ENCODE data around the gene FRMD1.
"Not testable (repeated sequence)": the region's sequence is repeated elsewhere in the genome, so short reads cannot be mapped to it uniquely, and the experiment has no call there.

FRMD1 gene

DNA sequence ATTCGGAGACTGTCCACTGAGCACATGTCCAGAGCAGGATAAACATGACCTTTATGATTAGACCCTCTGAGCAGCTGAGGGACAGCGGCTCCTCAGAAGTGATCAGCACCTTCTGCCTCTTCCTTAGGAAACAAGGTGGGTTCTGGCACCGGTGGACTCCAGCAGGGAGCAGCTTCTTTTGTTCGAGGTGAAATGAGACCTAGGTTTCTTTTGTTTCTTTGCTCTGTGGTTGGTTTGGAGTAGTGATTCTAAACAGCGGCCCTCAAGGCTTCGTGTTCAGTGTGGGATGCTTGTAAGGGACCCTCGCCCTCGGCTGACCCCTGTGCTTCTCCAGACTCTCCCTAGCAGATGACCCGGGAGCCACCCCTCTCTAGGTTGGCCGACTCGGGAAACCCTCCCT, 14.6 kb upstream of the FRMD1 start:
- DNase-seq: no peak

DNA sequence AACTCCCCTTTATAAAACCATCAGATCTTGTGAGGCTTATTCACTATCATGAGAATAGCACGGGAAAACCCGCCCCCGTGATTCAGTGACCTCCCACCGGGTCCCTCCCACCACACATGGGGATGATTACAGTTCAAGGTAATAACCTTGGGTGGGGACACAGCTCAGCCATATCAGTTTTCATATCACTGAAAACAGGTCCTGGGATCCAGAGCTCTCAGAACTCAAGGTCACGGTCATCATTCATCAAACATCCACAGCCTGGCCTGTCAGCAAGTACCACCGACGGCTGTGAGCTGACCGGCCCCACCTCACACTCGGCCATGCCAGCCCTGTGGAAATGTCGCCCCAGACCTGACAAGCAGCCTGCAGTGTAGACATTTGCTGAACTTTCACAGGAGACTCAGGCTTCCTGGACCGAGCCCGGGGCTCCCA, 14.1 kb upstream of the FRMD1 start:
- no peak for DNase-seq

DNA sequence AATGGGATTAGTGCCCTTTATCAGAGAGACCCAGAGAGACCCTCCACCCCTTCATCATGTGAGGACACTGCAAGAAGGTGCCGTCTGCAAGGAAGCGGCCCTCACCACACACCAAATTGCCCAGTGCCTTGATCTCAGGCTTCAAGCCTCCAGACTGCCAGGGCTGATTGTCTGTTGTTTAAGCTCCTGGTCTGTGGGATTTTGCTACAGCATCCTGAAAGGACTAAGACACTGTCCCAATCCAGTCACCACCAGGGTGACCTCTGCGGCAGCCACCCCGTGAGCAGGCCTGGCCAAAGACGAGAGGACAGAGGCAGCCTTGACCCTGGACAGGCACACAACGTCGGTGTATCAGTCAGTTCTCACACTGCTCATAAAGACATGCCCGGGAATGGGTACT, 13.5 kb upstream of the FRMD1 start:
- no peak for DNase-seq

DNA sequence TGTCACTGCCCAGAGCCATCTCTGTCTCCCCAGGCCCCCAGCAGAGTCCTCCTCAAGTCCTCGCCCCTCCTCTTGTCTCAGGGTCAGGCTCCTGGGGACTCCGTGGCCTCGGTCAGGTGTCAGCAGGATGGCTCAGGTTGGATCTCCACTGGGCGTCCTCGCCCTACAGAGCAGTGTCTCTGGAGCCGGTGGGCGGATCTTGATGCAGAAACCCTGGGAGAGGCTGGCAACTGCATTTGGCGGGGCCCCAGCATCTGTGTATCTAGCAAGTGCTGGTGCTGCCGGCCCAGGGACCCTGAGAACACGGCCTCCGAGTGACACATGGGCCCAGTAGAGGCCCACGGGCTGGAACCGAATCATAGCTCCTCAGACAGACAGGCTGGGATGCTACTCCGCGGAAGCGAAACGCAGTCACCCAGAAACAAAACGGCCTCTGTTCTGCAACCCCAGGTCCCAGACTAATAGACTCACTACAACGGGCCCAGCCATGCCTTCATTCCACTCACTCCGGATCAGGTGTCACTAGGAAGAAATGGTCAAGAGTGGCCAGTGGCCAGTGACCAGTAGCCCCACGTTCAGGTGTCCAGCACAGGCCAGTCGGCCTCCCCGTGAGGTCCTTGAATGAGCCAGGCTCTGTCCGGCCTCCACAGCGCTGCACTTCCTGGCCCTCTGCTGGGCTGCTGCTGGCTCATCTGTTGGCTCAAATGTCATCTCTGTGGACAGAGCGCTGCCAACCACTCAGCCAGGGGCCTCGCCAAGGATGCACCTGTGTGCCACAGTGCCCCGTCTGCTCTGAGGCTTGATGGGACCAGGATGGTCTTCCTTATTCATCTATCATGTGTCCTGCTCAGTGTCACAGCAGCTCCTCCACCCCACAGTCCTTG, 12.6 kb upstream of the FRMD1 start:
- no peak for DNase-seq

DNA sequence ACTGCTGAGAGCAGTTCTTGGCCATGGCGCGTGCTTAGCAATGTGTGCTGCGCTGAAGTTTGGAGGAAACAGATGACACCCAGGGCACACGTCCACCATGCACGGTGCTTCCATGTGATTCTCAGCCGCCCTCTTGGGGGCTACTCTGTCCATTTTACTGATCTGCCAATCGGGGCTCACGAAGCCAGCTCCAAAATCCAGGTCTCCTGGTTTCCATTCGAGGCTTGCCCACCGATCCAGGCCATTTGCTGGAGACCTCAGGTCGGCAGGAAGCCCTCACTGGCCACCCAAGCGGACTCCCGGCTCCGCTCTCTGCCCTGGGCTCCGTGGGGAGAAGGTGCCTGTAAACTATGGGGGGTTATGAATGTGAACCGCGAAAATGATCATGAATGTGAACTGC, 11.7 kb upstream of the FRMD1 start:
- no peak for DNase-seq

DNA sequence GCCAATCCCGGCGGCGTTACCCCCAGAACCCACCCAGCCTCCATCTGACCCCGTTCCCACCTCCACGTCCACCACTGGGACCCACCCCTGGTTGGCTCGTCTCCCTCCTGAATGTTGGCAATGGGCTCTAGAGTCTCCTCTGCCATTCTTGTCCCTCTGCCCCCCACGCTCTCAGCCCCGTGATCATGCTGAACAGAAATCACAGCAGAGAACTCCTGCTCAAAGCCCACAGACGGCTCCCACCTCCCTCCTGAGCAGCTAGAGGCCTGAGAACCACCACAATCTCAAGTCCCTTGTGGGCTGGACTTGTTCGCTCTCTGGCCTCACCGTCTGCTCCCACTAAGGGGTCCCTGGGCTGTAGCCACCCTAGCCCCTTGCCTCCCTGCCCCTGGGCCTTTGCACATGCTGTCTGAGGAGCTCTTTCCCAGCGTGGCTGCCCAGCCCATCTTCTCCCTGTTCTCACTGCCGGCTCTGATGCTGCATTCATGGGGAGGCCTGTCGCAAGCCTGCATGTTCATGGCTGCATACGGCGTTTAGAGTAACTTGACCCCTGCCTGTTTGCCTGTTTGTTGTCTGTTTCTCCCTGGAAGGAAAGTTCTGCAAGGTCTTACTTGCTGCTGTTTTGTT, 11.2 kb upstream of the FRMD1 start:
- DNase-seq: no peak

DNA sequence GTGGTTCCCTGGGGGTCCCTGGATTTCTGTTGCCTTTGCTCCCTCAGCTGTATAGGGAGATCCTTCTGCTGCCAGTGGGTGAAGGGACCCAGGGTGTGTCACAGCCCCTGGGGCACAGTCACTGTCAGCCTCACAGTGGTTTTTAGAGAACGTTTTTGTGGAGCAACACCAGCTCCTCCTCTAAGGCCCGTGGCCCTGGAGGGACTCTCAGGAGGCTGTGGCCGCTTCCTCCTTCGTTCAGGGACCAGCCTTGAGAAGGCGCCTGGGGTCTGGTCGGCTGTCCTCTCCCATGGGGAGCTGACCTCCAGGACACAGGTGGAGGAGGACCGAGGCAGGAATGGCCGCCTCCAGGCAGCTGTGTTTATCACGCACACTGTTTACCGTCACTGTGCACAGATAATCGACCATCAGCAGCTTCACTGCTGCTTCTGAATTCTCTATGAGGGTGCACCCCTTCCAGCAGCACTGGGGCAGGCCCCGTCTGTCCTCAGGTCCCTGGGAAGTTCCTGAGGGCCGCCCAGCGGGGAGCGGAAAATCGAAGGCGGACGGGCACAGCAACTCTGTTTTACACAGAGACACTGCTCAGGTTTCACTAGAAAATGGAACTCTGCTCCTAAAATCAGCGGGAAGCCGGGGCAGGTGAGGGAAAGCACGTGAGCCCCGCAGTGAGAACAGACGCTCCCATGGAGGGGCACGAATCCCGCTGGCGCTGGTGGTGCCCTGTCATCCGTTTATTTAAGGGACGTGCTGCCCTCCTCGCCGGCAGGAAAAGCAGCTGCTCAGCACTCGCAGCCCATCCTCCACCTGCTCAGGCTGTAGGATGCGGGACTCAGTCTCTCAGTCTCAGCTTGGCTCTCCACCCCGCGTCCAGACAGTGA, 10.4 kb upstream of the FRMD1 start:
- DNase-seq: no peak

DNA sequence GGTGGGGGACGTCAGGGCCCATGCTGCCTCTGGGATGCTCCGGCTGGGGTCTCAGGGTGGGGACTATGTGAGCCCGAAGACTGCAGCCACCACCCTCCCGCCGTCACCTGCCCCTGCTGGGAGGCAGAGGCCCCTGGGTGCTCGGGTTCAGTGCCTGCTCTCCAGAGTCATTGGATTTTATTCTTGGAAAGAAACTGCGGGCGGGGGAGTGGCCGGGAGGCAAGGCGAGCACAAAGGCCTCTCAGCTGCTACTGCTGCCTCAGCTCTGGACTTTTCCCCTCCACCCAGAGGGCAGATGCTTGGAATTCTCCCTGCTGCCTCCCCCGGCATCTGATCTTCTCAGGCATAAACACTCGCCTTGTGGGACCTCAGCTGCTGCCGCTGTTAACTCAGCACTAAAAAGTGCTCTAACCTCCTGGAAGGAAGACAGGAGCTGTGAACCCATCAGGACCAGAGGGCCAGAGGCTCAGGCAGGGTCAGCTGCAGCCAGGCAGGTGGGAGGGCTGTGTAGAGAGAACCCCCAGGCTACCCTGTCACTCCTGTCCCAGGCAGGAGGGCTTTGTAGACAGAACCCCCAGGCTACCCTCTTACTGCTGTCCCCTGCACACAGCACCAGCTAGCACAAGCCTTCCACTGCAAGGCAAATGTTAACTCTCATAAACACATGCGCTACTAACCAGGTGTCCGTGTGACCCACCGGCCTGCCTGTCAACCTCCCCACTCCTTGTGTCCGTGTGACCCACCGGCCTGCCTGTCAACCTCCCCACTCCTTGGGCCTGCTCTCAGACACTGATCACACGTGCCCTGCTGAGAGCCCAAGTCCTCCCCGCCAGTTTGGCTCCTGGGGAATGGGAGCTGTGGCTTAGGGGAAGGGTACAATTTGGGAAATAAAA, 9.4 kb upstream of the FRMD1 start:
- DNase-seq: peak; percentile 91

DNA sequence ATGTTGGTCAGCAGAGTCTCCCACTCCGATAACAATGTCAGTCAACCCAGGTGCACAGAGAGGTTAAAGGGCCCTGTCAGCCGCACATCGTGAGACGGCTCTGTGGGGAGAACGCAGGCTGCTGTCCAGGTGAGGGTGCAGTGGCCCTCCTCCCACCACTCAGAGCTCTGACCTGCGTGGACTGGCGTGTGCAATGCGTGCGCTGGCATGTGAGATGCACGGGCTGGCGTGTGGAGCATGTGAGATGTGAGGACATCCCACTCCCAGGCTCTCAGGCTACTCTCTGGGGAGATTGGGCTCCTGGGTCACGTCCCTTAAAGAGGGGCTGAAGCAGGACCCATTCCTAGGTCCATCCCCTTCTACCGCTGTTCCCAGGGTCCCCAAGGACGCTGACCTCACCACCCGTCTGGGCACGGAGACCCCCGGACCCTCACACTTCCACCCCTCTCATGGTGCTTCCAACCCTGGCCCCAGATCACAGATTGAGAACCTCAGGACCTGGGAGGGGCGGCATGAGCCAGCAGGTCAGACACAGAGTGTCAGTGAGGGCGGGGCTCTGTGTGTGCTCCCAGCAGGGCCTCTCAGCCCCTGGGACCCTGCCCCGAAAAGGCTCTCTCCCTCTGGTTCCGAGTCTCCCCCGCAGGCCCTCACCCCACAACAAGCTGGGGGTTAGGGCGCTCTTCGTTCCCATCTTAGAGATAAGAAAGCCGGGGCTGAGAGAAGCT, 8.6 kb upstream of the FRMD1 start:
- no peak for DNase-seq

DNA sequence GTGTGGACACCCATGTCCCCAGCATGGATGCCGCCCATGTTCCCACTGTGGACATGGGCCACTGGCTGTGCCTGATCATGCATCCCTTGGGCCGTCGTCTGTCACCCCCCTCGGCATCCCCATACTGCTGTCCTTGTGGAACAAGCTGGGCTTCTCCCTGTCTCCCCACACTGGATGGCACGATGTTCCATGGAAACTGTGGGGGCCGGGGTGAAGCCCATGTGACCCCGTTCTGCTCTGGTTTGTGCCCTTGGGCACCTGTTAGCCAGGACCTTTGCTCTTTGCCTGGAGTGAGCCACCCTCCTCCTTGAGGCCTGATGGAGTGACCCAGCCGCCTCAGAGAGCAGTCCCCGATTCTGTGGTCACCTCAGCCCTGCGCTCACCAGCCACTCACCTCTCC, 7.6 kb upstream of the FRMD1 start:
- no peak for DNase-seq

DNA sequence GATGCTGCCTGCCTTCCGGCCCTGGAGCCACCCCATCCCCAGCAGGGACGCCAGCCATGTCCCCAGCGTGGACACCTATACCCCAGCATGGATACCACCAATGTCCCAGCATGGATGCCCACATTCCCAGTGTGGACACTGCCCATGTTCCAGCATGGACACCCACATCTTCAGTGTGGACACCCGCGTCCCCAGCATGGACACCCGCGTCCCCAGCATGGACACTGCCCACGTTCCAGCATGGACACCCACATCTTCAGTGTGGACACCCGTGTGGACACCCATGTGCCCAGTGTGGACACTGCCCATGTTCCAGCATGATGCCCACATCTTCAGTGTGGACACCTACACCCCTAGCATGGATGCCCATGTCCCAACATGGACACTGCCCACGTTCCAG, 7.1 kb upstream of the FRMD1 start:
- no peak for DNase-seq

DNA sequence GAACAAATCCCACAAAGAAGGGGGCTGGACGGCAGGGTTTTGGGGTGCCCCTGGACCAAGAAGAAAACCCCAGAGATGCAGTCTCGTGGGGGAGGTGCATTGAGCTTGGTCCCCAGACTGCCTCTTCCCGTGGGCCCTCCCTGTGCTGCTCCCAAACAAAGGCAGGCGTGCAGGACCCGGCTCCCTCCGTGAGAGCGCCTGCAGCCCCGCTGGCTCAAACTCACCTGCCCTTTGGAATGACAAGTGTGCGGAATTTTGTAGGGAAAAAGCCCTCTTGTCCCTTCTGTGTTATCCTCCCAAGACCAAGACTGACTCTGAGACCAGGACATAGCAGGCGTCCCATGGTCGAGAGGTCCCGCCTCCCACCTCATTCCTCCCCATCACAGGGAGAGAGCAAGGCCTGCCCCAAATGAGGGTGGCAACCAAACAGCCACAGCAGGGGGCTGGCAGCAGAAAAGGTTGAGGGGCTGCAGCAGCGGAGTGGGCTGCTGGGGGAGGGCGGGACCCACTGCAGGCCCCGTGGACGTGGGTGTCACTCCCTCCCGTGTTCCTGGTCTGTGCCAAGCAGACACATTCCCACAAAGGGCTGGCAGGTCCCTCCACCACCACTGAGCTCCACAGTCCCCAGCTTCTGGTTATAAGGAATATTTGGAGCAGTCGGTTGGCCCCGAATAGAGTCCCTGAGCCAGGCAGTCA, 5.6 kb upstream of the FRMD1 start:
- no peak for DNase-seq

DNA sequence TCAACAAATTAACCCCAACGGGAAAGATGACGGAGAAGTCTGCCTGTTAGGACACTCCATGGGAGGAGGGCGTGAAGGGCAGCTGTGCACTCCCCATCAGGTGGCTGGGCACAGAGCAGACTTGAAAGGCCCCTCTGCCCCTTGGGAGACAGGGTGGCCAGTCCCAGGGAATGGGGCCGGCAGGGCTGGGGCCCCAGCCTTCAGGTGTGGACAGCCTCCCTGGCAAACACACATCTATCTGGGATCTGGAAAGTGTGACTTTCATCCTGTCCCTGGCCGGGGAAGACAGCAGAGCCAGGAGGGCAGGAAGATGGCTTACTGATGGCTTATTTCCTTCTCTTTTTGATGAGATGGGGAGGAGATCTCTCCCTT, 4.5 kb upstream of the FRMD1 start:
- no peak for DNase-seq

DNA sequence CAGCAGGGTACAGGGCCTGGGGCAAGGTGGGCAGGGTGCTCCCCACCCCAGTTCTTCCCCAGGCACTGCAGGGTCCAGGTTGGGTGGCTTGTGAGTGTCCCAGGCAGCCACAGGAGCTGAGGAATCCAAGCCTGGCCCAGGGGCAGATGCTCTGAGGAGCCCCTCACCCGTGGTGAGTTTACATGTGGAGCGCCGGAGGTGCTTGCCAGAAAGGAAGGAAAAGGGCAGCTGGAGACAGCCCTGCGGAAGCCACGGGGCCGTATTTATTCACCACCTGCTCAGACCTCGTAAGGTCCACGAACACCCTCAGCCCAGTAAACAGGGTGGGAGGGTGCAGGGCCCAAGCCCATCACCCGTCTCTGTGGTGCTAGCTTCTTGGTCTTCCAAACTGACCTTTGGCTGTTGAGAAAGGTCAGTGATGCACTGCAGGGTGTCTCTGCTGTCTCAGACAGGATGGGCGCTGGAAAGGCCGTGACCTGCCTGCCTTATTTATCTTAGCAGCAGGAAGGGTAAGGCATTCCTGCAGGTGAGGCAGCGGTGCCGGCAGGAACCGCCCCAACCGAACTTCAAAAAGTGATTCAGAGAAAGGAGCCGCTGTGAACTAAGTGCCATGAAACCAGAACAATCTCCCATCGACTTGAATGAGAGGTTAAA, 4.0 kb upstream of the FRMD1 start:
- DNase-seq: no peak

DNA sequence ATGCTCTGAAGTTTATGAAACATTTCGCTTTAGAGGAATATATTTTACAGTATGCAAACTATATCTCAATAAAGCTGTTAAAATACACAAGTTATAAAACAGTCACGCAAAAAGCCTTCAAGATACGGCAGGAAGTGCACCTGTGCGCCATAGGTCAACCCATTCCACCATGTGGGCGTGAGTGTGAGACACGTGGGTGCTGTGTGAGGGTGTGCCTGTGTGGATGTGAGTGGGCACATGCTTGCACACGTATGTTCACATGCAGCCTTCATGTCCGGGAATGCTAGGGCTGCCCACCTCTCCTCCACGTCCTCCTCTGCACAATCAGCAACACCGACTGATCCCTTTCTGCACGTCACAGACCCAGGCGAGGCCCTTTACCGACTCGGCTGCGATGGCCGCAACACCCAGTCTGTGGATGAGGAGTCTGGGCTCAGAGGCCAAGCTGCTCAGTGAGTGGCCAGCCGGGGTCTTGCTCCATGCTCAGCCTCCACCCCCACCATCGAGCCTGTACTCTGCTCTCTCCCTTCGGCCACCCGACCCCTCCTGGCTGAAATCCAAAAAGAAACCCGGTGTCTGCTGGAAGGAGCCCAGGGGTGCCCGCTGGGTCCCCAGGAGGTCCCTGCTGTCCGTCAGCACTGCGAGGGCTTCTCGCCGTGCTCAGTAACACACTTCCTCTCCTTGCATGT, 3.0 kb upstream of the FRMD1 start:
- no peak for DNase-seq

DNA sequence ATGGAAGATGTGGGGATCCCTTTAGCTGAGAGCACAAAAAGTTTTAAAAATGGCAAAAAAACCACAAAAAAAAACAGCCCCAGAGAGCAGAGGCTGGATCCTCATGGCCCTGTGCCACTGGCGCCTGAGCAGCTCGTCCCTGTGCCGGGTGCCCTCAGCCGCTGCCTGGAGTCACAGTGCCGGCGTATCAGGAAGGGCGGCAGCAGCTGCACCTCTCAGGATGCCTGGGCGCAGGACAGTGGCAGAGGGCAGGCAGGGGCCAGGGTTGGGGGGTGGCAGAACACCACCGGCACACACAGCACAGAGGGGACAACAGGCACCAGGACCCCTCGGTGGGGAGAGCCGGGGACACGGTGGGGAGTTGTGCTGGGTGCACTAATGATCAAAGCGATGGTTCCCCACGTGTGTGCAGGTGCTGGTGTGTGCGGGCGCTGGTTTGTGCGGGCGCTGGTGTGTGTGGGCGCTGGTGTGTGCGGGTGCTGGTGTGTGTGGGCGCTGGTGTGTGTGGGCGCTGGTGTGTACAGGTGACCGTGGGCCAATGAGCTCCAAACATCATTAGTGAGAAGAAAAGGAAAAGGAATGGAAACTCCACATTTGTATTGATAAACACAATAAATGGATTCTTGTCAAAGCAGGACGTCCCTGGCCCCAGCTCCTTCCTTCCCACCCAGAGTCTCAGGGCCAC, 1.5 kb upstream of the FRMD1 start:
- DNase-seq: no peak

DNA sequence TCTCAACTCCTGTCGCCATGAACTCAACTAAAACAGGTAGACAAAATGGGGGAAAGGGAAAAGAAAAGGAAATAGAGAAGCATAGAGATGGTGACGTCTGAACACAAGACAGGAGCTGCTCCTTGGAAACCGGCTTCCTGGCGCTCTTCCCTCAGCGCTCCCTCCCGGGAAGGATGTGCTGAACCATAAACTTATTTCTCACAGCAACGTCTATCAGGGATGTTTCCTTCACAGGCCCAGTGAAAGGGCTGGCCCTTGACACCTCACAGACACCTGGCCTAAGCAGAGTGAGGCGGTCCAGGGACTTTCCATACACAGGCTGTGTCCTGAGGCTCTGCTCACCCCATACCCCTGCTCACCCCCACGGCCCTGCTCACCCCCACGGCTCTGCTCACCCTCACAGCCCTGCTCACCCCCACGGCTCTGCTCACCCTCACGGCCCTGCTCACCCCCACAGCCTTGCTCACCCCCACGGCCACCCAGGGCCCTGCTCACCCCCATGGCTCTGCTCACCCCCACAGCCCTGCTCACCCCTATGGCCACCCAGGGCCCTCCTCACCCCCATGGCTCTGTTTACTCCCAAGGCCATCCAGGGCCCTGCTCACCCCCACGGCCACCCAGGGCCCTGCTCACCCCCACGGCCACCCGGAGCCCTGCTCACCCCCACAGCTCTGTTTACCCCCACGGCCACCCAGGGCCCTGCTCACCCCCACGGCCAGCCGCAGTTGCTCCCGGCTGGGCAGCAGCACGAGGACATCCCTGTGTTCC, 653 bp downstream of the FRMD1 start:
- DNase-seq: peak; percentile 38

DNA sequence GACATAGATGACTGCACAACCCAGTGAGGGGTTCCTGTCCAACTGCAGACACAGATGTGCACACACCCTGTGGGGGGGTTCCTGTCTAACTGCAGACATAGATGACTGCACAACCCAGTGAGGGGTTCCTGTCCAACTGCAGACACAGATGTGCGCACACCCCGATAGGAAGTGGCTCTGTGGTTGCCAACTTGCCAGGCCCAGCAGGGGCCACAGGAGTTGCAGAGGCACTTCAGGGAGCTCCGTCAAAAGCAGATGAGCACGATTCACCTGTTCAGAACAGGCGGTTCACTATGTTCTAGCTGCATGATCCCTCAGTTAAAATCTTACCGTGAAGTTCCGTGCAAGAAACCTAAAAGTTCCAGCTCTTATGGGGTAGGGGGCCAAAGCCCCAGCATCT, 1.6 kb downstream of the FRMD1 start:
- DNase-seq: not testable (repeated sequence)

DNA sequence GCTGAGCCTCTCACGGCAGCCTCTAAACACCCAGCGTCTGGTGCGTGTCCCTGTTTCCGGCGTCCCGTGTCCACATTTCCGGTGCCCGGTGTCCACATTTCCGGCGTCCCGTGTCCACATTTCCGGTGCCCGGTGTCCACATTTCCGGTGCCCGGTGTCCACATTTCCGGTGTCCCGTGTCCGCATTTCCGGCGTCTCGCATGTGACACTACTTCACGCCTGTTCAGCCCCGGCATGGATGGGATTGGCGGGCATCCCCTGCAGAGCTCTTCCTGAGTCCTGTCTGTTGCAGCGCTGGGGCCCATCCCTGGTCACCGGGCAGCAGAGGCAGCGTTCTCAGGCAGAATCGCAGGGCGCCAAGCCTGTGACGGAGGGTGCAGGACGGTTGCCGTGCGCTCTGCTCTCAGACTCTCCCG, 3.2 kb downstream of the FRMD1 start:
- DNase-seq: no peak

Data from kidney glomerular epithelial cell (primary cell).